Subcutaneous abdominal adipose tissue (tissue), 5 donors: Measurements from ENCODE around the gene AMFR.
A peak's percentile ranks its signal among the peaks of the same experiment; 100 is the strongest.

Source experiments
- H3K27ac ChIP-seq: one replicate; pipeline ENCODE4 v1.7.0; 2013; ENCODE audit warnings: low read depth, mild to moderate bottlenecking, inconsistent platforms, low read length, moderate library complexity
- H3K27me3 ChIP-seq, 5 donors: one replicate each; pipeline ENCODE4 v1.7.0; 2013; ENCODE audit warnings: low read length in 5 of 5, inconsistent platforms in 1 of 5; ENCODE audit not compliant: control insufficient read depth in 5 of 5, insufficient read depth in 4 of 5
- H3K36me3 ChIP-seq, 5 donors: one replicate each; pipeline ENCODE4 v1.7.0; 2013; ENCODE audit warnings: low read length in 5 of 5; ENCODE audit not compliant: control insufficient read depth in 5 of 5, insufficient read depth in 5 of 5
- H3K4me1 ChIP-seq, 5 donors: one replicate each; pipeline ENCODE4 v1.7.0; 2013; ENCODE audit warnings: low read length in 5 of 5, mild to moderate bottlenecking in 3 of 5, moderate library complexity in 1 of 5; ENCODE audit not compliant: control insufficient read depth in 5 of 5, insufficient read depth in 5 of 5
- H3K4me3 ChIP-seq, 5 donors: one replicate each; pipeline ENCODE4 v1.7.0; 2013; ENCODE audit warnings: low read length in 5 of 5, low read depth in 1 of 5
- H3K9ac ChIP-seq, 5 donors: one replicate each; pipeline ENCODE4 v1.7.0; 2013; ENCODE audit warnings: low read length in 5 of 5, mild to moderate bottlenecking in 4 of 5, moderate library complexity in 3 of 5
- H3K9me3 ChIP-seq, 5 donors: one replicate each; pipeline ENCODE4 v1.7.0; 2013; ENCODE audit warnings: low read length in 5 of 5; ENCODE audit not compliant: control insufficient read depth in 5 of 5
- donor health status: healthy.
- donor health status: healthy.
- donor health status: healthy.
- donor health status: healthy.
- donor health status: healthy.

Gene AMFR

GRCh38 chr16:56357241-56357764 is 68.0 kb downstream of the AMFR start:
- H3K9ac ChIP-seq = peak overlapping the region; percentile 63 to 76 (median 70)

GRCh38 chr16:56356276-56357240 is 68.8 kb downstream of the AMFR start:
- peak overlapping the region; percentile 54 to 68 (median 58) for H3K4me3 ChIP-seq
- H3K9ac ChIP-seq = peak overlapping the region; percentile 63 to 76 (median 70)
- H3K27ac ChIP-seq = no peak overlapping the region

More at GRCh38 chr16:56357241-56357764, 68.0 kb downstream of the AMFR start:
- Histone ChIP-seq H3K27ac (no peak overlapping the region), H3K4me3 (peak overlapping the region in 3 of 5 donors; percentile 55 to 68 (median 64)), H3K36me3 (peaks cover 0 to 19% (median 16%) of the 10 kb centered on the region in 5 donors), H3K27me3 (no peaks in the 10 kb centered on the region), H3K4me1 (peaks cover 0 to 15% (median 13%) of the 10 kb centered on the region in 5 donors), H3K9me3 (no peaks in the 10 kb centered on the region)

GRCh38 chr16:56355786-56356275 is 69.5 kb downstream of the AMFR start:
- Histone ChIP-seq H3K4me3 (peak overlapping the region in 2 of 5 donors; percentile 55 to 68), H3K9me3 (no peaks in the 10 kb centered on the region)

More at GRCh38 chr16:56356276-56357240, 68.8 kb downstream of the AMFR start:
- H3K27me3 ChIP-seq = no peaks in the 10 kb centered on the region
- H3K4me1 ChIP-seq = peaks cover 0 to 15% (median 13%) of the 10 kb centered on the region in 5 donors
- H3K36me3 ChIP-seq = peaks cover 0 to 12% (median 11%) of the 10 kb centered on the region in 5 donors
- H3K9me3 ChIP-seq = no peaks in the 10 kb centered on the region

DNA sequence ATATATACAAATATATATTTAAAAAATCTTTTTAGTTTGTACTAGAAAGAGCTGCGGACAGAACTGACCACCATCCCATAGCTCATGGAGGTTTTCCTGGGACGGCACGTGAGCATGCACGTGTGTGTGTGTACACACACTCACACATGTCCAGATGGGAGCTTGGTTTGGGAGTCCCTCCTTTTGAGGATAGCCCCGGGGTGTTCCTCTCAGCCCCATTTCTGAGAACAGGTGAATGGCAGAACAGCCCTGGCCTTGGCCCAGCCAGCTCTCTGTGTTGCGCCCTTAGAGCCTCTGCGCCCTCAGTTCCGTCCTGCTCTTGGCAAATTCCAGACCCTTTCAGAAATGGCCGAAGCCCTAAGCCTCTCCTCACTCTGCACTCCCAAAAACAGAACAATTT is 70.1 kb downstream of the AMFR start:
- H3K27ac ChIP-seq = no peak overlapping the region
- no peak overlapping the region for H3K9ac ChIP-seq
- peaks cover 0 to 4% (median 3%) of the 10 kb centered on the region in 5 donors for H3K36me3 ChIP-seq
- H3K4me1 ChIP-seq = peaks cover 0 to 15% (median 13%) of the 10 kb centered on the region in 5 donors
- H3K27me3 ChIP-seq = peaks cover 0 to 3% (median 1%) of the 10 kb centered on the region in 5 donors
- no peak overlapping the region for H3K4me3 ChIP-seq
- no peaks in the 10 kb centered on the region for H3K9me3 ChIP-seq

More at GRCh38 chr16:56355786-56356275, 69.5 kb downstream of the AMFR start:
- H3K9ac ChIP-seq = peak overlapping the region in 3 of 5 donors; percentile 63 to 76 (median 70)
- H3K27ac ChIP-seq = no peak overlapping the region
- H3K36me3 ChIP-seq = peaks cover 0 to 10% (median 9%) of the 10 kb centered on the region in 5 donors
- peaks cover 0 to 15% (median 13%) of the 10 kb centered on the region in 5 donors for H3K4me1 ChIP-seq
- peaks cover 0 to 1% (median 0%) of the 10 kb centered on the region in 5 donors for H3K27me3 ChIP-seq

DNA sequence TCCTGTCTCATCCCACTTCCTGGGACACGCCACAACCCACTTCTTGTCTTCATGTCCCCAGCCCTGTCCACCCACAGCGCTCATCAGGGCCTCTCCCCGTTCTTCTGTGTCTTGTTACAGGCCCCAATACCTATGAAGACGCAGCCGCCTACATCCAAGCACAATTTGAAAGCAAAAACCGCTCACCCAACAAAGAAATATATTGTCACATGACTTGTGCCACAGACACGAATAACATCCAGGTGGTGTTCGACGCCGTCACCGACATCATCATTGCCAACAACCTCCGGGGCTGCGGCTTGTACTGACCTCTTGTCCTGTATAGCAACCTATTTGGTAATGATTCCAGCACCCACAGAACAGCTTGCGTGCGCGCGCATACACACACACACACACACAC is 70.6 kb downstream of the AMFR start:
- peaks cover 0 to 6% (median 3%) of the 10 kb centered on the region in 5 donors for H3K27me3 ChIP-seq
- no peak overlapping the region for H3K27ac ChIP-seq
- no peaks in the 10 kb centered on the region for H3K36me3 ChIP-seq
- no peak overlapping the region for H3K9ac ChIP-seq
- no peaks in the 10 kb centered on the region for H3K9me3 ChIP-seq
- no peak overlapping the region for H3K4me3 ChIP-seq
- peaks cover 0 to 15% (median 13%) of the 10 kb centered on the region in 5 donors for H3K4me1 ChIP-seq

DNA sequence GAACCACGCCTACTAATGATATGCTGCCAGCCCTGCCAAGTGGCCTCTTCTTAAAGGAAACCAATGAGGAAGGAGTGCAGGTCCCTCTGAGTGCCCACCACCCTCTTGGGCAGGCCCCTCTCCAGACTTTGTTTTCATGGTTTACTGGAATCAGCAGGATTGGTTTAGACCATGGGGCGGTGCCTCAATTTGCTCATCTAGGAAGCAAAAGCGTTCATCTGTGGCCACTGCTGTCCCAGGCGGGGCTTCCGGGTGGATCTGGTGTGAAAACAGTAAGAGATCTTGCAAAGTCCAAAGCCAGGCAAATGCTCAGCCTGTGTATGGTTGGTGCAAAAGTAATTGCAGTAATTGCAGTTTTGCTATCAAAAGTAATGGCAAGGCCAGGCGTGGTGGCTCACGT is 71.3 kb downstream of the AMFR start:
- Histone ChIP-seq H3K9ac (no peak overlapping the region), H3K4me1 (peaks cover 0 to 15% (median 13%) of the 10 kb centered on the region in 5 donors), H3K36me3 (no peaks in the 10 kb centered on the region), H3K9me3 (no peaks in the 10 kb centered on the region), H3K27ac (no peak overlapping the region), H3K4me3 (no peak overlapping the region), H3K27me3 (peaks cover 0 to 10% (median 4%) of the 10 kb centered on the region in 5 donors)

DNA sequence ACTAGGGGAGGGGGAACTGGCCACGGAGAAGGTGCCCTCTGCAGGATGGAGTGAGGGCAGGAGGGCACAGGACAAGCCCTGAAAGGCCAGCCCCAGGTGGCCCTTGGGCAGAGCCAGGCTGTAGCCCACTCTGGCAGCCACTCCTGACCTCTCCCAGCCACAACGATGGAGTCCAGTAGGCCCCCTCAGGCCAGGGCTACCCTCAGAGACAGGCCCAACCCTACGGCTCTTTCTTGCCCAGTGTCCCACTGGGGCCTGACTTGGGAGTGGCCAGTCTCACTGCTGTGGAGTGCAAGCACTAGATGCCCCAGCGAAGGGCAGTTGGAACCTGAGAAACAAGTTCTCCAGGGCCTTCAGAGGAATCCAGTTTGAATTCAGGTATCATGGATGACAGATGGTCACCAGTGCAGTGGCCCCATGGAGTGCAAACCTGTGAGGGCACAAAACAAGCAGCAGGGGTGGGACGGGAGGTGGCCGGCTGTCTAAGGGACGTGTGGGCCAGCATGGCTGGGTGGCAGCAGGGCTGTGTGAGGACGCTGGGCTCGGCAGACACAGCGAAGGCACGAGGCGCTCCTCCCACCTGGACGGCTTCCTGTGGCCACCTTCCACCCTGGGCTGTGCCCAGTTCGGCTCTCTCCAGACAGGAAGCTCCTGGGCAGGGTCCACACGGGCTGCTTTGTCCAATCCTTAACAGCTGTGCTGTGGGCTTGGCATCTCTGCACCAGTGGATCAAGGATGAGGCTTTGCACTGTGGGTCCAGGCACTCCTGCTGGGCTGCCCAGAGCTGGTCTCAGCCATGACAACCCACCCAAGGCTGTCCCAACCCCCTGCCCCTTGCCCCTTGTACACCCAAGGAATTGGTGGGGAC is 72.1 kb downstream of the AMFR start:
- Histone ChIP-seq H3K4me3 (no peak overlapping the region), H3K27me3 (peaks cover 0 to 10% (median 8%) of the 10 kb centered on the region in 5 donors), H3K4me1 (peaks cover 0 to 15% (median 13%) of the 10 kb centered on the region in 5 donors), H3K9ac (no peak overlapping the region), H3K36me3 (no peaks in the 10 kb centered on the region), H3K9me3 (no peaks in the 10 kb centered on the region), H3K27ac (no peak overlapping the region)

DNA sequence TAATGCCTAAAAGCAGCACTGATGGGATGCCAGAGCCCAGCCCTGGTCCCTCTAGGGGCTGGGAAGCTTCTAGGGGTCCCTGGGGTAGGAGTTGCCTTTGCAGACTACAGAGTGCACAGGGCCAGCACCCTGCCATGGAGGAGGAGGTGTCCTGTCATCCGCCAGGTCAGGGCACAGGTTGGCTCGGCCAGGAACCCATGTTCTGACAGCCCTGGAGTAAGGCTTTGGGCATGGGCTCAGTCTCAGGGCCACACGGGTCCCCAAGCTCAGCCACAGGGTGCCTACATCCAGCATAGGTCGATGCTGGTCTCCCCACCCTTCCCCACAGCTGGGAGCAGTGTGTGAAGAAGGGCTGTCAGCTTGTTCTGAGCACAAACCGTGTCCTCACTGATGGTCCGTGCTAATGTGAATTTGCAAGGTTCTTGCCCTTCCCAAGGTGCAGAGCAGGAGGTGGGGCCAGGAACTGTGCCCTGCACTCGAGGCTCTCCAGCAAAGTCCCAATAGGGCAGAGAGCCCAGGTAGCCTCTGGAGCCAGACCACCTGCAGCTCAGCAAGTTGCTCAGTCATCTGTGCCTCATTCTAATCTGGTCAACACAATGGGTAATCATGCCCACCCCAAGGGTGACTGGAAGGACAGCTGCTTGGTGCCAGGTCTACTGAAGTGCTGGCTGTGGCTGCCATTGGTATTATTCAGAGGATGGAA is 72.8 kb downstream of the AMFR start:
- H3K4me3 ChIP-seq = no peak overlapping the region
- no peak overlapping the region for H3K9ac ChIP-seq
- H3K27me3 ChIP-seq = peaks cover 0 to 10% (median 8%) of the 10 kb centered on the region in 5 donors
- H3K36me3 ChIP-seq = no peaks in the 10 kb centered on the region
- no peak overlapping the region for H3K27ac ChIP-seq
- no peaks in the 10 kb centered on the region for H3K9me3 ChIP-seq
- peaks cover 0 to 15% (median 13%) of the 10 kb centered on the region in 5 donors for H3K4me1 ChIP-seq

DNA sequence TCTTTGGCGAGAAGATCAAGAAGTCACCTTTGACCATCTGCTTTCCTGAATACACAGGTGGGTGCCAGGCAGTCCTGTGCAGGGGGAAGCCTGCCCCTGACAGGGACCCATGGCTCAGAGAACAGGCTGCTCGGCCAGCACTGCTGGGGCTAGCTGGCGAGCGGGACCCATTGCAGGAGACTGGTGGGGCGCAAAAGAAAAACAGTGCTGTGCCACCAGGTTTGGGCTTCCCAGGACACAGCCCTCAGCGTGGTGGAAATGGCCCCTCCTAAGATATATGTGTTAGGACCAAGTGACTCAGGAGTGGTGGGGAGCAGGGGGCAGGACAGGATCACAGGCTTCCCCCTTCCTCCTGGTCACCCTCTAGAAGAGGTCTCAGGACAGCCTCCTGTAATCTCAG is 73.9 kb downstream of the AMFR start:
- no peaks in the 10 kb centered on the region for H3K9me3 ChIP-seq
- H3K27me3 ChIP-seq = peaks cover 0 to 10% (median 8%) of the 10 kb centered on the region in 5 donors
- H3K4me1 ChIP-seq = peaks cover 0 to 6% (median 5%) of the 10 kb centered on the region in 5 donors
- H3K4me3 ChIP-seq = no peak overlapping the region
- H3K27ac ChIP-seq = no peak overlapping the region
- no peak overlapping the region for H3K9ac ChIP-seq
- no peaks in the 10 kb centered on the region for H3K36me3 ChIP-seq
